ENCODE data around the gene SH3RF3.

The SH3RF3 gene

DNA sequence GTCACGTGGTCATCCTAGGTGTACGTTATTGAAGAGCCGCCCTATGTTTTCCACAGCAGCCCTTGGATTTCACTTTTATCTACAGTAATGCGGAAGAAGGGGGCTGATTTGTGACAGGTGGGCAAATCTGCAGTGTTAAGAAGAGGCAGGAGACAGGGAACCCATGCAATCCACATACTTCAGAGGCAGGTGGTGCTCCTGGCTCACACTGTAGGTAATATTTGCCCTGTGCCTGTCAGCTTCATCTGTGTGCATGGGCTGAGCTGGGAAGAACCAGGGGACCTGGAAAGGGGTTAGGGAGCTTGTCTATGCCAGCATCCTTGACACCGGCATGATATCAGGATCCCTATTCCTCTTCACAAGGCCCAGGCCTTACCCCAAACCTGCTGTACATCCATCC is 183.9 kb downstream of the SH3RF3 start:
- H3K27ac ChIP-seq = no peak overlapping the region
- H3K79me2 ChIP-seq (ENCODE audit: insufficient read depth, low read depth) = no peaks in the 10 kb centered on the region
- no peaks in the 10 kb centered on the region for H3K4me1 ChIP-seq (ENCODE audit: low read depth, poor library complexity, severe bottlenecking)
- no peak overlapping the region for H3K4me2 ChIP-seq
- no peak overlapping the region for H3K4me3 ChIP-seq (IDR thresholded peaks at IDR 0.05; ENCODE audit: insufficient read depth, low read depth, low read length)
- no peaks in the 10 kb centered on the region for H3K36me3 ChIP-seq (ENCODE audit: insufficient read depth)
- H3K27me3 ChIP-seq (ENCODE audit: insufficient read depth, low read depth) = no peaks in the 10 kb centered on the region
- H2AFZ ChIP-seq (ENCODE audit: low read depth) = no peak overlapping the region
- no peaks in the 10 kb centered on the region for H4K20me1 ChIP-seq (ENCODE audit: insufficient read depth)
- no peak for TF ChIP-seq CTCF (conservative IDR thresholded peaks at IDR 0.05; ENCODE audit: low read depth, low read length)
- H3K9ac ChIP-seq = no peak overlapping the region

GRCh38 chr2:109313343-109313742 is 184.3 kb downstream of the SH3RF3 start:
- Histone ChIP-seq H2AFZ (ENCODE audit: low read depth) (no peak overlapping the region), H3K36me3 (ENCODE audit: insufficient read depth) (no peaks in the 10 kb centered on the region), H3K79me2 (ENCODE audit: insufficient read depth, low read depth) (no peaks in the 10 kb centered on the region), H3K9ac (no peak overlapping the region), H4K20me1 (ENCODE audit: insufficient read depth) (no peaks in the 10 kb centered on the region), H3K4me2 (no peak overlapping the region), H3K4me1 (ENCODE audit: low read depth, poor library complexity, severe bottlenecking) (no peaks in the 10 kb centered on the region), H3K27me3 (ENCODE audit: insufficient read depth, low read depth) (no peaks in the 10 kb centered on the region), H3K27ac (no peak overlapping the region), H3K4me3 (IDR thresholded peaks at IDR 0.05; ENCODE audit: insufficient read depth, low read depth, low read length) (no peak overlapping the region)
- TF ChIP-seq CTCF (conservative IDR thresholded peaks at IDR 0.05; ENCODE audit: low read depth, low read length) = no peak

DNA sequence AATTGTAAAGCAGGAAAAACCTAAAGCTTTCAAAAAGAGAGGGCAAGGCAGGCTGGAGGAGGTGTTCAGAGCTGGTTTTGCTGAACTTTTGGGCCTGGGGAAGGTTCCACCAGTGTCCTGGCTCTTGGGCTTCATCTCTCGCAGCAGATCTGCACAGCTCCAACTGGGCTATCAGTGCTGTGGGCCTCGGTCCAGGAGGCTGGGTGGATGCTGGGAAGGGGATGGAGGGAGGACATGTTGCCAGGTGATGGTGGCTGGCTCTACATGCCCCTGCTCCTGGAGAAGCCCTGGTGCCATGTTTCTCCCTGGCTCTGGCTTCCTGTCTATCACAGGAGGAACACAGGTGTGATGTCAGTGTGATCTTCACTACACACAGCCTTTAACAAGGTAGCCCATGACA is 187.1 kb downstream of the SH3RF3 start:
- Histone ChIP-seq H3K27me3 (ENCODE audit: insufficient read depth, low read depth) (no peaks in the 10 kb centered on the region), H4K20me1 (ENCODE audit: insufficient read depth) (no peaks in the 10 kb centered on the region), H3K4me3 (IDR thresholded peaks at IDR 0.05; ENCODE audit: insufficient read depth, low read depth, low read length) (no peak overlapping the region), H3K4me1 (ENCODE audit: low read depth, poor library complexity, severe bottlenecking) (no peaks in the 10 kb centered on the region), H3K27ac (no peak overlapping the region), H3K36me3 (ENCODE audit: insufficient read depth) (no peaks in the 10 kb centered on the region), H2AFZ (ENCODE audit: low read depth) (no peak overlapping the region), H3K4me2 (no peak overlapping the region), H3K79me2 (ENCODE audit: insufficient read depth, low read depth) (no peaks in the 10 kb centered on the region), H3K9ac (no peak overlapping the region)
- TF ChIP-seq CTCF (conservative IDR thresholded peaks at IDR 0.05; ENCODE audit: low read depth, low read length) = no peak

- no peak overlapping the region for H3K4me3 ChIP-seq (IDR thresholded peaks at IDR 0.05; ENCODE audit: insufficient read depth, low read depth, low read length)
- no peaks in the 10 kb centered on the region for H3K79me2 ChIP-seq (ENCODE audit: insufficient read depth, low read depth)
- H4K20me1 ChIP-seq (ENCODE audit: insufficient read depth) = no peaks in the 10 kb centered on the region
- no peak overlapping the region for H3K4me2 ChIP-seq
- H3K27ac ChIP-seq = no peak overlapping the region
- H2AFZ ChIP-seq (ENCODE audit: low read depth) = no peak overlapping the region
- H3K4me1 ChIP-seq (ENCODE audit: low read depth, poor library complexity, severe bottlenecking) = no peaks in the 10 kb centered on the region
- no peaks in the 10 kb centered on the region for H3K36me3 ChIP-seq (ENCODE audit: insufficient read depth)
- no peak overlapping the region for H3K9ac ChIP-seq
- TF ChIP-seq CTCF (conservative IDR thresholded peaks at IDR 0.05; ENCODE audit: low read depth, low read length) = no peak
- no peaks in the 10 kb centered on the region for H3K27me3 ChIP-seq (ENCODE audit: insufficient read depth, low read depth)
These were observed 188.6 kb downstream of the SH3RF3 start for GRCh38 chr2:109317471-109318095.

Data from KMS-11 (cell line).